Neural progenitor cell (in vitro differentiated cells): ENCODE data around the gene FBXW11.

Experiments used
- CTCF ChIP-seq: fragments of 200-600 bp; sonication (generic); IDR thresholded peaks from 2 replicates; pipeline ENCODE4 v1.5.1; 2017; ENCODE audit warnings: antibody characterized with exemption, mild to moderate bottlenecking
- EZH2 ChIP-seq: fragments of 200-600 bp; sonication (generic); IDR thresholded peaks from 2 replicates; pipeline ENCODE4 v1.6.1; 2017; ENCODE audit warnings: antibody characterized with exemption, mild to moderate bottlenecking, moderate library complexity
- EZH2phosphoT487 ChIP-seq: fragments of 200-600 bp; sonication (generic); IDR thresholded peaks from 2 replicates; pipeline ENCODE4 v1.6.1; 2017; ENCODE audit warnings: antibody characterized with exemption

GRCh38 chr5:172031894-172032461, 25.5 kb upstream of the FBXW11 start:
- TF ChIP-seq CTCF (no peak), EZH2 (no peak), EZH2phosphoT487 (no peak)
